Epithelial cell of esophagus (primary cell): ENCODE measurements around the gene MEG3.

Experiments used
- DNase-seq: peaks from one replicate; pipeline ENCODE4 v3.0.0; 2010; ENCODE audit warnings: low read depth
- H3K4me3 ChIP-seq: 2 replicates; pipeline ENCODE4 v1.5.1; 2011; ENCODE audit warnings: mild to moderate bottlenecking, low read length, control low read depth
- TF ChIP-seq, protein P1 (sequence below): IDR thresholded peaks from 2 replicates; pipeline ENCODE4 v1.5.1; 2011; ENCODE audit warnings: low read depth, mild to moderate bottlenecking, low read length, control low read depth, inconsistent platforms; ENCODE audit not compliant: insufficient read depth; ENCODE audit errors: missing control alignments

Gene MEG3

DNA sequence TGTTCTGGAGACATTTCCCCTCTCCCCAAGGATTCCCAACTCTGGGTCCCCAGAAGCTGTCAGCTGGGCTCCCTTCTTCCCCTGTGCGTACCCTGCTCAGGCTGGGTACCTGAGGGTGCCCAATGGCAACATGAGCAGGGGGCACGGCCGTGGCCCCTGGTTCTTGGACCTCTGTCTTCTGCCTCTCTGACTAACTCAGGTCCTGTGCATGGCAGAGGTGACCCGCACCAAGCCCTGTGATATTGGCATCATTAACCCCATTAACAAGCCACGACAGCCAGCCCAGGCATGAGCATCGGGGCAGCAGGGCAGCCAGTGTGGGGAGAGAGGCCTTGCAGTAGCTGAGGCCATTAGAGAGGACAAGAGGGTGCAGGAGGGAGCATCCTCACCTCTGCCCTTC lies 49.2 kb downstream of the MEG3 start:
- DNase-seq, result no peak
- no peak overlapping the region for H3K4me3 ChIP-seq
- TF ChIP-seq, protein P1, sequence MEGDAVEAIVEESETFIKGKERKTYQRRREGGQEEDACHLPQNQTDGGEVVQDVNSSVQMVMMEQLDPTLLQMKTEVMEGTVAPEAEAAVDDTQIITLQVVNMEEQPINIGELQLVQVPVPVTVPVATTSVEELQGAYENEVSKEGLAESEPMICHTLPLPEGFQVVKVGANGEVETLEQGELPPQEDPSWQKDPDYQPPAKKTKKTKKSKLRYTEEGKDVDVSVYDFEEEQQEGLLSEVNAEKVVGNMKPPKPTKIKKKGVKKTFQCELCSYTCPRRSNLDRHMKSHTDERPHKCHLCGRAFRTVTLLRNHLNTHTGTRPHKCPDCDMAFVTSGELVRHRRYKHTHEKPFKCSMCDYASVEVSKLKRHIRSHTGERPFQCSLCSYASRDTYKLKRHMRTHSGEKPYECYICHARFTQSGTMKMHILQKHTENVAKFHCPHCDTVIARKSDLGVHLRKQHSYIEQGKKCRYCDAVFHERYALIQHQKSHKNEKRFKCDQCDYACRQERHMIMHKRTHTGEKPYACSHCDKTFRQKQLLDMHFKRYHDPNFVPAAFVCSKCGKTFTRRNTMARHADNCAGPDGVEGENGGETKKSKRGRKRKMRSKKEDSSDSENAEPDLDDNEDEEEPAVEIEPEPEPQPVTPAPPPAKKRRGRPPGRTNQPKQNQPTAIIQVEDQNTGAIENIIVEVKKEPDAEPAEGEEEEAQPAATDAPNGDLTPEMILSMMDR, result no peak

GRCh38 chr14:100875861-100876590 lies 50.1 kb downstream of the MEG3 start:
- DNase-seq, result no peak
- no peak overlapping the region for H3K4me3 ChIP-seq
- TF ChIP-seq, protein P1, result no peak

- no peak overlapping the region for H3K4me3 ChIP-seq
- DNase-seq, result no peak
- TF ChIP-seq, protein P1, result no peak
These were observed 52.6 kb downstream of the MEG3 start for GRCh38 chr14:100878271-100879146.

GRCh38 chr14:100879194-100879593 lies 53.3 kb downstream of the MEG3 start:
- TF ChIP-seq, protein P1, result no peak
- no peak for DNase-seq
- H3K4me3 ChIP-seq, result no peak overlapping the region

DNA sequence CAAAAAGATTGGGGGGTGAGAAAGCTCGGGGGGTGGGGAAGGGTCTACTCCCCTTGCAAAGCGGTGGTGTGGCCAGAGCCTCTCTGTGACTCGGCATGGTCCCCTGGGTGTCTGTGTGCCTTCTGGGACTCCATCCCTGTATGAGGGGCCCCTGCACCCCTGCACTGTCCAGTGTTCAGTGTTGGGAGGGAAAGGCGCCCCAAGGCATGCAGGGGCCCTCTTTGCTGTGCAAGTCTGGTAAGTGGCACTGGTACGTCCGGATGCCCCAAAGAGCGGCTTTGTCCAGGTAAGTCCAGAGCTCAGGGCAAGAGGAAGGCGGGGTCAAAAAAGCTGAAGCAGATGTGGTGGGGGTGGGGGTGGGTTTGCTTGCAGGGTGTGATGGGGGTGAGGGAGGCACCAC lies 53.9 kb downstream of the MEG3 start:
- no peak overlapping the region for H3K4me3 ChIP-seq
- no peak for DNase-seq
- TF ChIP-seq, protein P1, result no peak

- H3K4me3 ChIP-seq, result no peak overlapping the region
- TF ChIP-seq, protein P1, result no peak
- DNase-seq, result no peak
These were observed 54.6 kb downstream of the MEG3 start for GRCh38 chr14:100880271-100881101.
